GM19455 (cell line): Measurements from ENCODE around the gene OPN1MW3.
"Not testable (repeated sequence)": the region's sequence is repeated elsewhere in the genome, so short reads cannot be mapped to it uniquely, and the experiment has no call there.

ENCODE experiments used
- ATAC-seq: cut with Tn5 transposase; IDR thresholded peaks from one replicate; pipeline ENCODE4 v1.9.1; 2021; ENCODE audit not compliant: unreplicated experiment

The OPN1MW3 gene

GRCh38 chrX:154257282-154257681 is at the start of gene OPN1MW3:
Gene OPN1MW3, plus strand, starts transcription at chrX:154257582. Its CDS starts 38 bp downstream, at chrX:154257620.
- ATAC-seq: not testable (repeated sequence)

DNA sequence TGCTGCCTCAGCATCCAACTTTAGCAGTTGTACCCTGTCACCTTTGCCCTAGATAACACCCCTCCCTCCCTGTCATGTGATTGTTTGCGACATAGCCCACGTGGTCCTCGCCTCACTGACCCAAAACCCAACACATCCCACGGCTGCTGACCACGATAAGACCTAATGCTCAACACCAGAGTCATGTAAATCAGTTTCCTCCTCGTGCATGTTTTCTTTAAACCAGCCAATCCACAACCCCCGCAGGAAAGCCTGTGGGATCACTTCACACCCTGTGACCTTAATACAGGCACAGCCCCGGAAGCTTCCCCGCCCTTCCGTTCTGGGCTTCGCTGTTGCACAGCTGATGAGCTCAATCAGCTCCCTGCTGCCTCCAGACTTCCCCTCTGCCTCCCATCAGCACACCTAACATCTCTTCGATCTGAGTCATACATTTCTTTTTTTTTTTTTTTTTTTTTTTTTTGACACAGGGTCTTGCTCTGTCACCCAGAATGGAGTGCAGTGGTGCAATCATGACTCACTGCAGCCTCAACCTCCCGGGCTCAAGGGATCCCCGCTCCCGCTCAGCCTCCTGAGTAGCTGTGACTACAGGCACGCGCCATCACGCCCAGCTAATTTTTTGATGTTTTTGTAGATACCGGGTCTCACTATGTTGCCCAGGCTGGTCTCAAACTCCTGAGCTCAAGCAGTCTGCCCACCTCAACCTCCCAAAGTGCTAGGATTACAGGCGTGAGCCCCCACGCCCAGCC is 47.5 kb upstream of the OPN1MW3 start:
- ATAC-seq: not testable (repeated sequence)

GRCh38 chrX:154211057-154211456 is 46.3 kb upstream of the OPN1MW3 start:
- ATAC-seq: not testable (repeated sequence)

DNA sequence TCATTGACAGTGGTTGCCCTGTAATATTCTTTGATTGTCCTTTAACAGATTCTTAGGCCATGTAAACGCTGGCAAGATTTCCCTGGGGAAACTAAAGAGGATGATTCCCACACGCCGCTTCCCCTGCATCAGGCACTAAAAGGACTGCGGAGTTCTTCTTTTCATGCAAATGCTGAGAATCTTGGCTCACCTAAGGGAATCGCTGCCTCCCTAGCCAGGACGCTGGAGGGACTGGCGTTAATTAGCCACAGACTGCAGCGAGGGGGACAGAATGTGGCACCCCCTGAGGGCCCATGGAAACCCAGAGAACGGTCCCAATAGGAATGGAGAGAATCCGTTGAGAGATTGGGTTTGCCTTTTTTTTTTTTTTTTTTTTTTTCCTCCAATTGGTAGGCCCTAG is 45.9 kb upstream of the OPN1MW3 start:
- ATAC-seq: not testable (repeated sequence)

DNA sequence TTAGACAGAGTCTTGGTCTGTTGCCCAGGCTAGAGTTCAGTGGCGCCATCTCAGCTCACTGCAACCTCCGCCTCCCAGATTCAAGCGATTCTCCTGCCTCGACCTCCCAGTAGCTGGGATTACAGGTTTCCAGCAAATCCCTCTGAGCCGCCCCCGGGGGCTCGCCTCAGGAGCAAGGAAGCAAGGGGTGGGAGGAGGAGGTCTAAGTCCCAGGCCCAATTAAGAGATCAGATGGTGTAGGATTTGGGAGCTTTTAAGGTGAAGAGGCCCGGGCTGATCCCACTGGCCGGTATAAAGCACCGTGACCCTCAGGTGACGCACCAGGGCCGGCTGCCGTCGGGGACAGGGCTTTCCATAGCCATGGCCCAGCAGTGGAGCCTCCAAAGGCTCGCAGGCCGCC is 37.9 kb upstream of the OPN1MW3 start, which contains the start of gene OPN1MW2:
OPN1MW2 (plus strand) TSS at position 301 of the 400 bp plus-strand sequence; CDS start at position 361, 60 bp downstream.
- ATAC-seq: not testable (repeated sequence)

GRCh38 chrX:154225292-154225691 is 32.1 kb upstream of the OPN1MW3 start:
- not testable (repeated sequence) for ATAC-seq

- not testable (repeated sequence) for ATAC-seq
These were observed 30.7 kb upstream of the OPN1MW3 start for GRCh38 chrX:154226706-154227105.

- not testable (repeated sequence) for ATAC-seq
These were observed 25.9 kb upstream of the OPN1MW3 start for GRCh38 chrX:154231443-154231842.

GRCh38 chrX:154233620-154234019 is 23.8 kb upstream of the OPN1MW3 start:
- not testable (repeated sequence) for ATAC-seq

- not testable (repeated sequence) for ATAC-seq
These were observed 18.3 kb upstream of the OPN1MW3 start for GRCh38 chrX:154238939-154239559.

DNA sequence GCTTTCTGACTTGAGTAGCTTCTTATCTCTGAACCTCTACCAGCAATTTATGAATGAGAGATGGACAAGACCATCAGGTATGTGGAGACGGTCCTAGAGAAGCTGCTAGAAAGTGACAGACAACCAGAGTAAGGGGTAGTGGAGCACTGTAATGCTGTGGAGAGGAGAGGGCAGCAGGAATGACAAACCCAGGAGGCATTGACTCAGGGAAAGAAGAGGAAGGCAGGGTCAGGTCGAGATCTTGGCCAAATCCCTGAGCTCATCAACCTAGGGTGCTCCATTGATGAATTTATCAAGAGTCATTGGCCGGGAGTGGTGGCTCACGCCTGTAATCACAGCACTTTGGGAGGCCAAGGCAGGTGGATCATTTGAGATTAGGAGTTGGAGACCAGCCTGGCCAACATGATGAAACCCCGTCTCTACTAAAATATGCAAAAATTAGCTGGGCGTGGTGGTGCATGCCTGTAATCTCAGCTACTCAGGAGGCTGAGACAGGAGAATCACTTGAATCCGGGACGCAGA is 17.3 kb upstream of the OPN1MW3 start:
- not testable (repeated sequence) for ATAC-seq

GRCh38 chrX:154247377-154248045 is 9.9 kb upstream of the OPN1MW3 start:
- not testable (repeated sequence) for ATAC-seq

DNA sequence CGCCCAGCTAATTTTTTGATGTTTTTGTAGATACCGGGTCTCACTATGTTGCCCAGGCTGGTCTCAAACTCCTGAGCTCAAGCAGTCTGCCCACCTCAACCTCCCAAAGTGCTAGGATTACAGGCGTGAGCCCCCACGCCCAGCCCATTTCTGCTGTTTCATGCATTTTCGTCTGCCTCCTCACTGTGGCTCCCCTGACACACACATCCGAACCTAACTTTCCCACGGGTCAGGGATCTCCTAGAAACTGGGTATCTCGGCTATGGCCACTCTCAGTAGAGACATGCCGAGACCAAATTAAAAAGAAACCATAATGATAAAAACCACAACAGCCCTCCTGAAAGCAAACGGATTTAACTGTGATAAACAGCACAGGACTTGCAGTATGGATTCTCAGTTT is 9.3 kb upstream of the OPN1MW3 start:
- ATAC-seq: not testable (repeated sequence)

DNA sequence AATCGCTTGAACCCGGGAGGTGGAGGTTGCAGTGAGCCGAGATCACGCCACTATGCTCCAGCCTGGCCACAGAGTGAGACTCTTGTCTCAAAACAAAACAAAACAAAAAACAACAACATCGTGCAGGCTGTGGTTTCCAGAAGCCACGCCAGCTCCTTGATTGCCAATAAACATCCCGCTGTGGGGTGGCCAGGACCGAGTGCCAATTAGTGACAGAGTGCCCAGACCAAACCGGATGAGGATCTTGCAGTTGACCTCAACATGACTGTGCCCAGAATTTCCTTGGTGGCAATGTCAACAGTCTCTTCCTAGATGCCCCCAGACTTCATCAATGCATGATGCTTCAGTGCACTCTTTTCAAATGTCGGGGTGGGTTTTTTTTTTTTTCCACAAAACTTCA is 1.3 kb downstream of the OPN1MW3 start:
- ATAC-seq: not testable (repeated sequence)

- ATAC-seq: not testable (repeated sequence)
These were observed 5.7 kb downstream of the OPN1MW3 start for GRCh38 chrX:154263072-154263471.

DNA sequence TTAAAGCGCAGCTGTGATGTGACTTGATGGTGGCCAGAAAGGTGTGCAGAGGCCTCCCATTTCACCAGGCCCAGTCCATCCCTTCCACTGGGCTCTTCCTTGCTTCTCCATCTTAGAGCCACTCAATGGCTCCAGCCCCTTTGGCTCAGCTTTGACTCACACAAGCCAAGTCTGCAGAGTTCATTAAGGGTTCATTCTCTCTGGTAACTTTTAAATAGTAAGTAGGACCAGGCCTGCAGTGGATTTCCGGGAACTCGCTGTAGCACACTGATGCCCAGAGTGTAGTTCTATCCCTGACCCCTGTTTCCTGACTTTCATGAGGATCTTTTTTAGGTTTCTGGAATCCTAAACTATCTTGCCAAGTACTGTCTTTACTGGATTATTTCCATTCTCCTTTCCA is 11.9 kb downstream of the OPN1MW3 start:
- ATAC-seq: not testable (repeated sequence)

GRCh38 chrX:154284489-154285338 is 27.3 kb downstream of the OPN1MW3 start:
- not testable (repeated sequence) for ATAC-seq

GRCh38 chrX:154286406-154286805 is 29.0 kb downstream of the OPN1MW3 start:
- ATAC-seq: not testable (repeated sequence)

DNA sequence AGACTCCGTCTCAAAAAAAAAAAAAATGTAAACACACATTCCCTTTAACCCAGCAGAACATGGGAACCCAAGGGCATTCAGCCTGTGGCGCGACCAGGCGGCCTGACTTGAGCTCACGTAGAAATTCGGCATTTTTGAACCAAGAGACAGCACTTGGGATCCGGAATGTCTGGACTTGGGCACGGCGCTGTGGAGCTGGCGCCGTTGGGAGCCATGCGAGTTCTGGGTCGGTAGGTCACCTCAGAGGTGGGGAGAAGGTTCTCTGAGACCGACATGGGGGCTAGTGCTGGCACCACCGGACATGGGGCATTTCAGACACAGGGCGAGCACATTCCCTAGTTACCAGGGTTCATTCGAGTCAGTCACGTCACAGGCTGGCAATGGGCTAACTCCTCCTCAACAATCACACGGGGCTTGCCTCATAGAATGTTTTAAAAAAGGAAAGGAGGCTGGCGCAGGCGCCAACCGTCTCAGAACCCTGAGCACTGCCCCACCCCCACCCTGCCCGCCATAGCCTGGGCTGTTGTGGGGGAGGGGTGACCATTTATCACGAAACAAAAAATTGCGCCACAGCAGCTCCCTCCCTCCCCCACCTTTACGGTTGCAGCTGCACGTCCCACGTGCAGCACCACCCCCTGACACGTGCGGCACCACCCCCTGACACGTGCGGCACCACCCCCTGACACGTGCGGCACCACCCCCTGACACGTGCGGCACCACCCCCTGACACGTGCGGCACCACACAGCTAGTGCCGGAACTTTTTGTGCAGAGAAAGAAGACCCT is 37.6 kb downstream of the OPN1MW3 start, which contains the start of gene TEX28:
TEX28 (minus strand) TSS at position 334 of the 784 bp plus-strand sequence. CDS start 3,007 bp downstream, outside the sequence.
- ATAC-seq: no peak
